ENCODE measurements around the gene LRTM1.

Gene LRTM1

DNA sequence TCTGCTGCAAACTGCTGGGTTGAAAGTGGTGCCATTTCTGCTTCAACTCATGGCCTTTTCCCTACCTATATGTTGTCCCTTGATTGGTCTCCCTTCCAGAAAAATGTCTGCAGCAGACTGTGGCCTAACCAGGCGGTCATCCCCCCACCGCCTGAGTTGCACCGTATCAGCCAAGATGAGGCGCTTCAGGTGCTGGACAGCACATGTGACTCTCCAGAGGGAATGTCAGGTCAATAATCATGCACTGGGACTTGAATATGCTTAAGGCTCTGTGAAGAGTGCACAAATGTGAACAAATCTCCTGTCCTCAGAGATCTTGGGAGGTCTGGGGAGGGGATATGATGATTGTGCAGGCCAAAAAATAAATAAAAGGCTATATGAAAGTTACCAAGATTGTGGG lies 32.2 kb downstream of the LRTM1 start:
- no peak for DNase-seq (ENCODE audit: low read depth in 2 of 3, low spot score in 1 of 3)

DNA sequence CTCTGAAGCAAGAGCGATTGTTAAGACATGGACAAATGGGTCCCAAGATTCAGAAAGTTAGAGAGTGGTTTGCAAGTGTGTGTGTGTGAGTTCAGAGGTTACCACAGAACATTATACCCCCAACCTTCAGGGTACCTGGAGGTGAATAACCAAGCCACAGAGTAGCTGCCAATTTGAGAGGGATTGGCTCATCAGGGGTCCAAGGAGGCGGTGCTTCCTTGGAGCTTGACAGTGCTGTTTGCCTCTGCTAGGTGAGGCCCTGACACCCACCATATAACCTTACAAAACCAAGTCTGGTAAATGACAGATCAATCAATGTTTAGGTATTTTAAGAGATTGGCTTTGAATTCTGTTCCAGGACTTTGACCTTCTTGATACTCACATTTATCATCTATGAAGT lies 35.7 kb downstream of the LRTM1 start:
- DNase-seq (ENCODE audit: low read depth in 2 of 3, low spot score in 1 of 3), result no peak

DNA sequence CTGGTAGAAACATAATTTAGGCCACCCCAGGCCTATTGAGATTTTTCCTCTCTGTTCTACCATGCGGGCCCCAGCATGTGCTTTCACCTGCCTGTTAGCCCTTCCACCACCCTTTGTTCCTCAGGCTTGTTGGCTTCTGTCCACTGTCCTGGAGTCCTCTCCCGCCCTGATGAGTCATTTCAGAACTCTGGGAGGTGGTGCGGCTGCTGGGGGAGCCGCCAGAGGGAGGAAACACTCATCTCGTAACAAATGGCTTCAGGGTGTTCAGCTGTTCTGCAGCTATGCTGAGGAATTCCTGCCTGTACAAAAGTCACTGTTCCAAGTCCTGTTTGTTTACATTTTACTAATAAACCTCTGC lies 36.3 kb downstream of the LRTM1 start:
- no peak for DNase-seq (ENCODE audit: low read depth in 2 of 3, low spot score in 1 of 3)

DNA sequence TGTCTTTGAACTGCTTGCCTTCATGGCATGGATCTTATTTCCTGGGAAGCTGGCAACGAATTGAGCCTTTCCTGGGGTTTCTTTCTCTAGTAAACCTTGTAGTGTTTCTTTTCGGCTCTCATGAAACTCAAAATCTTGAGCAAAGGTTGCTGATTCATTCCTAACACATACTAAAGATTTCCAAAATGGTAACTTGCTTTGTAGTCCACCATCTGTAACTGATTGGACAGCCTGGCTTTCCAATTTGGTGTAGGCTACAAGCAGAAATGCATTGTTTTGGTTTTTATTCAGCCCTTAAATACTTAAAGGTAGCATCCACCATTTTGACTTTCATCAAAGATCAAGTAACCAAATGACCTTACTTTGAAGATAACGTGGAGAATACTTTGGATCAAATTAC lies 38.1 kb downstream of the LRTM1 start:
- DNase-seq (ENCODE audit: low read depth in 2 of 3, low spot score in 1 of 3), result no peak

- no peak for DNase-seq (ENCODE audit: low read depth in 2 of 3, low spot score in 1 of 3)
Measured at GRCh38 chr3:54888873-54889272, 39.0 kb downstream of the LRTM1 start.

DNA sequence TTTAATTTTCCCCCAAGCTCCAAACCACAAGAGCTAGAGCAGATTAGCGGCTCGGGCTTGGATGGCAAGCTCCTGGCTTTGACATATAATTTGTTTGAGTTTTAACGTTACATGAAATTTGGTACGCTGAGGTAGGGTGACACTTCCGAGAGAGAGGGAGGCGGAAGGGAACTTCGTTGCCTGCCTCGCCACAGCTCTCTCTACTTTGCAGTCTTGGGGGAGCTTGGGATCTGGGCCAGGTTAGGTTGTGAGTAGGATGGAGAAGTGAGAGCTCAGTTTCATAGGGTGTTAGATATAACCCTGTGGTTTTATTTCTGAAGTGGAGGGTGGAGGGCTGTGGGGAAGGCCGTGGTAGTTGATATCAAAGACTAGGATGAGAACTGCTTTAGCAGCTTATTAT lies 39.7 kb downstream of the LRTM1 start:
- DNase-seq (ENCODE audit: low read depth in 2 of 3, low spot score in 1 of 3), result no peak

- no peak for DNase-seq (ENCODE audit: low read depth in 2 of 3, low spot score in 1 of 3)
Measured at GRCh38 chr3:54882129-54882833, 45.6 kb downstream of the LRTM1 start.

DNA sequence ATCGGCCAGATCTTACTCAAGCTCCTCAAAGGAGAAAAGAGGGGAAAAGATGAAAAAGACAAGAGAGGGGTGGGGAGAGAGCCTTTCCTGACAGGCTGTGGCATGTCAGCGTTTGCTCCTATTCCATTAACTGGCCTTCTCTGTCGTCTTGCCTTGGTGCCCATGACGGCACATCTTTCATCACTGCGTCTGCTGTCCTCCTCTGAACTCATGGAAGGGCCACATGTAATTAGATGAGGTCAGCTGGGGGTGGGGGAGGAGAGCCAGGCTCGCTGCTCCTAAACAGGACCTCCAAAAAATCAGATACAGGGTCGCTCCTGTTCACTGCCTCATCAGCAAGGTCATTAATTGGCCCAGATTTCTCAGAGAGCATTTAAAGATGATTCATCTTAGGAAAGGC lies 49.7 kb downstream of the LRTM1 start:
- DNase-seq (ENCODE audit: low read depth in 2 of 3, low spot score in 1 of 3), result no peak

DNA sequence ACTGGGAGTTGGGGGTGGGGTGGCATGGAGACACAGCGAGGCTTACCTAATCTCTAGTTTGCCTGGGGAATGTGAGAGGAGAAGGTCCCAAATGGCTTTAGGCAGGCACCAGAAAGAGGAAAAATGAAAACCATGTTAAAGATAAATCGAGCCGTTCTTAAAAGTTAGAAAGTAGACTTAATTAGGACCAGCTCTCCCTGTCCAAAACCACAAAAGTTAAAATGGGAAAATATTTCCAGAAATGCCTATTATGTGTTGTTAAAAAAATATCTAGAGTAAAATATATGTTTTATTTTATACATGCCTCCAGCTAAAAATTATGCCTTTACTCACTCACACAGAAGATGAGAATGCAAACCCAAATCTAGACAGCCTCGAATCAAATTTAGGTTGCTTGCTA lies 50.1 kb downstream of the LRTM1 start:
- no peak for DNase-seq (ENCODE audit: low read depth in 2 of 3, low spot score in 1 of 3)

DNA sequence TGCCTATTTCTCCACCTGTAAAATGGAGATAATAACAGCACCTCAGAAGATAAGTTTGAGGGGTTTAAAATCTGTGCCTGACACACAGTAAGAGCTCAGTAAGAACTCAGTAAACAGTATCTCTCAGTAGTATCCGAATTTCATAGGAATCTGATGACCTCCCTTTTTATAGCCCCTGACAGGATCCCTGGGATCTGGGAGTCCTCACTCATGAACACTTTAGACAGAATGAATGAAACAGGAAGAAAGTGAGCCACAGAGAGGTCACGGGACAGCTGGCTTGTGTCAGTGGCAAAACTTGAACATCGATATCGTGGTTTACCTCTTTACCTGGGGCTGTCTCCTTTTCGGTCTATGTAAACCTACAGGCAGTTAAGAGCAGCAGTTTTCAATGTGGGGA lies 51.2 kb downstream of the LRTM1 start:
- DNase-seq (ENCODE audit: low read depth in 2 of 3, low spot score in 1 of 3), result no peak

GRCh38 chr3:54875596-54876268 lies 52.1 kb downstream of the LRTM1 start:
- no peak for DNase-seq (ENCODE audit: low read depth in 2 of 3, low spot score in 1 of 3)

DNA sequence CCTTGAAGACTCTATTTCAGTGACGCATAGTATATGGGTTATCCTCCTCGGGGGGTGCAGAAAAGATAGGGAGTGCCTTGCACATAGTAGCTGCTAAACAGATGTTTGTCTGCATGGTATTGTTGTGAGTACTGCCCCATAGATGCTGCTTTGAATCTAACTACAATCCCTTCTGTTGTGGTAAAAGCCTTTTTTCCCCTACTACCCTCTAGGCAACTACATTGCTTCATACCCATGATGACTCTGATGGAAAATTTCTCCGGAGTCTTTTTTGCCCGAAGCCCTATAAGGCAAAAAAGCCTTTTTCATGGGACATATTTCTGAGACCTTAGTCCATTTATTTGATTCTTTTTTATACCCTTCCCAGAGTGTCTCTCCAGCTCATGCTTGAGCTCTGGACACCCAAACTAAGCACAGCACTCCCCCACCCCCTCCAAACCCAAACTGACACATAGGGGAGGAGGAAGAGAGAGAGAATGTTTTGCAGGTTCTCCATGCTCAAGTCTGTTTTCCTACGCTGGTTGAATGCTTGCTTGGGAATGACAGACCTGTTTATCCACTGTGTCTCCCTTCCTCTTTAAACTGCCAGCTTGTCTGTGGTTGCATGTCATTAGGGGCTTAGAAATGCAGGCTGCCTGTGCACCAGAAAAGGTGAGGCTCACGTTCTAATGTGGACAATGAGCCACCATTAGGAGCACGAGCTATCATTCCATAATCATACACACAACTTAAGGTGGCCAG lies 52.9 kb downstream of the LRTM1 start:
- DNase-seq (ENCODE audit: low read depth in 2 of 3, low spot score in 1 of 3), result no peak

DNA sequence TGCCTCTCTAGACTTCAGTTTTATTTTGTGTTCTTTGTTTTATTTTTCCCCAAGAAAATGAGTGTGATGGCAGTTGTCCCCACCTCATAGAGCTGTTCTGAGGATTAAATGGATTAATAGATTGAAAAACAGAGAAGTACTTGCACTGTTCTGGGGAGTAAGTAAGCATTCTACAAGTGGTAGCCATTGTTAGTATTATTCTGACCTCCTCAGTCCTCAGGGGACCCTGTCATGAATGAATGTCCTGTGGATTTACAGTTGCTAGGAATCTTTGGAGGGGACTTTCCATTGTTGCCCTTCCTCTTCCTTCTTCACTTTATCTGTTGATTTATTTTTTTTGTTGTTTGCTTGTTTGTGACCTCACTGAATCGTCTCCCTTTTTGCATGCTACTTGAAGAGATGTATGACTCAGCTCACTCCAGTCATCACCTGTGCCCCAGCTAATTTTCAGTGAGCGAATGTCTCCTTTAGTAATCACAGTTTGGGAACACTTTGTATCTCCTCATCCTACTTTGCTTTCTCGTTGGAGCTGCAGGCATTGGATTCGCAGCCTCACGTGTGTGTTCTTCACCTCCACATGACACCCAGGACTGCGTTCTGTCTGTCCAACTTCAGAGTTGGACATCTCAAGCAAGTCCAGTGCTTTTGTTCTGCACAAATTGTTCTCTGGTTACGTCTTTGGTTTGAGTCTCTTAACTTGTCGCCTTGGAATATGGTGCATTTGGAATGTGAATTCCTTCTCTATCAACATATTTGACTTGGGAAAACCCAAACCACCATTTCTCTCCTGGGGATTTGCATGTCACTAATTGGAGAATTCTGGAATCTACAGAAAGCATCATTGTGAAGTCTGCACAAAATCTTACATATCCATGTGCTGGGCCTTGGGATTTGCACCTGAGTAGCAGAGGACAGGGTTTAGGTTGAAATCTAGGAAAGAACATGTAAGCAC lies 54.5 kb downstream of the LRTM1 start:
- no peak for DNase-seq (ENCODE audit: low read depth in 2 of 3, low spot score in 1 of 3)

DNA sequence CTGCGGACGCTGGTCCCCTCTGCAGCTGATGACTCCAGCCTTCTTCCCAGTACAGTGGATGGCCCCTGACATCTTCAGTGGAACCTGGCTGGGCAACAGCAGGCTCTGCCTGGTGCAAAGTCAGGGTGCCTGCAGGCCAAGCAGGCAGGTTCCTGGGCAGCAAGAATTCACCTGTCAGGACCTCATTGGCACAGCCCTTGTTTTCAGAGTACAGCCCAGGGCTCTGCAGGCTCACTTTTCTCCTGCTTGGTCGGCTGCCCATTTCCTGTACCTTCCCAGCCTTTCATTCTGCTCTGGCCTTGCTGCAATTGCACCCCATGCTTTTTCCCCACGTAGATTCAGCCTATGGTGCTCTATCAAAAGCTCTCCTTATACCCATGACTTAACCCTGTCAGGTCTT lies 56.0 kb downstream of the LRTM1 start:
- DNase-seq (ENCODE audit: low read depth in 2 of 3, low spot score in 1 of 3), result no peak

DNA sequence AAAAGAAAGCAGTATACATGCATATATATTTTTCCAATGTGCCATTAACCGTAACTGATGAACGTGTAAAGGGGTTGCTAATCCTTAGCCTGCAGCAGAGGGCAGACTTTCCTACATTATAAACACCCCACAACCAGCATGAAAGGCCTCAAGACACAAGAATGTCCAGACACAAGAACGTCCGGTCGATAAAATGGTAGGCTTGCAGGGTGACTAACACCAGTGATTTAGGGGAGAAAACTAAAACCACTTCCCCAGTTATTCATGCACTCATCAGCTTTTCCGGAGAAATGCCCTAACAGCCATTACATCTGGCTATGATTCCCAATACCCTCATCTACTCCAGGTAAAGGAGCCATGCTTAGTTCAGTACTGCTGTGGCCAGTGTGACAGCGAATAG lies 57.4 kb downstream of the LRTM1 start:
- DNase-seq (ENCODE audit: low read depth in 2 of 3, low spot score in 1 of 3), result no peak
